NCI-H524 (cell line): Measurements from ENCODE around the gene MS4A15.

Experiments
- DNase-seq, 2 experiments: peaks; one replicate each; lab custom pipeline; 2025; lab: John Stamatoyannopoulos, UW

The MS4A15 gene

GRCh38 chr11:60777572-60777971 lies 20.9 kb downstream of the MS4A15 start:
- DNase-seq, result no peak

GRCh38 chr11:60780065-60780464 lies 23.4 kb downstream of the MS4A15 start:
- DNase-seq, result no peak

DNA sequence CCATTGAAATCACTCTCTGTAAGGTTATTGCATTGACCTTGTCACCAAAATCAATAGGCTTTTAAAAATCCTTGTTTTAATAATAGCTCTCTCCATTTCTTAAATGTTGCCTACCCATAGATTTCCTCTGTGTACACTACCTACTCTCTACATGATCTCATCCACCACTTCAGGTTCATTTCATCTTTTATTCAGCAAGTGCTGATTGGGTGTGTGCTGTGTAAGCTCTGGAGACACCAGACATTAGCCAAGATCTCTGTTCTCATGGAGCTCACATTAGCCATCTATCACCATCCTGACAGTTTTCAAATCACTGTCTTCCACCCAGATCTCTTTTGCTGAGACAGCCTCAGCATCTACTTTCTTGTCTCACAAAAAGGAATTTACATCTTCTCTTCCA lies 24.1 kb downstream of the MS4A15 start:
- no peak for DNase-seq

DNA sequence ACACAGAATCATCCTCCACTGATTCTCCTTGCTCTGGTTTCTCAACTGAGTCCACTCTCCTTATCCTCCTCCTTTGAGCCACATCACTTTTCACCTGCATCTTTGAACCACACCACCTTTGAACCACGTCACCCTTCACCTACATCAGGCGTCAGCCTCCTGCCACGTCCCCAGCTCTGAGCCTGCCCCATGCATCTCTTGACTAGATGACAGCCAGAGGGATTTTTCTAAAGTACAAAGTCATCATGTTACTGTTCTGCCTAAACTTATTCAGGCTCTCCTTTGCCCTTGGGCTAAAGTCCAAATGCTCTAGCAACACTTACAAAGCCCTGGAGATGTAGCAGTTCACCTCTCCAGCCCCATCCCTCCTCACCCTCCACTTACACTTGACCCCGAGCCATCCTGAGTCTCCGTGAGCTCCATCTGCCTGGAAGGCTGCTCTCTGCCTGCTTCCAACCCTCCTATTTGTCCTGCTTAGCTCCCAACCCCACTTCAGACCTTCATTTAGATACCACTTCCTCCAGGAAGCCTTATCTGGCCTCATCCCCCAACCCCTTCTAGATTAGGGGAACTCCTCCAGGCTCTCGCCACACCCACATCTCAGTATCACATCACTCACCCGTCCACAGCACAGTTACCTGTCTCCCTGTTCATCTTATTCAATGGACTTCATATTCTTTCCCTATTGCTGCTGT lies 24.8 kb downstream of the MS4A15 start:
- DNase-seq, result no peak

GRCh38 chr11:60781981-60782316 lies 25.3 kb downstream of the MS4A15 start:
- DNase-seq, result no peak

DNA sequence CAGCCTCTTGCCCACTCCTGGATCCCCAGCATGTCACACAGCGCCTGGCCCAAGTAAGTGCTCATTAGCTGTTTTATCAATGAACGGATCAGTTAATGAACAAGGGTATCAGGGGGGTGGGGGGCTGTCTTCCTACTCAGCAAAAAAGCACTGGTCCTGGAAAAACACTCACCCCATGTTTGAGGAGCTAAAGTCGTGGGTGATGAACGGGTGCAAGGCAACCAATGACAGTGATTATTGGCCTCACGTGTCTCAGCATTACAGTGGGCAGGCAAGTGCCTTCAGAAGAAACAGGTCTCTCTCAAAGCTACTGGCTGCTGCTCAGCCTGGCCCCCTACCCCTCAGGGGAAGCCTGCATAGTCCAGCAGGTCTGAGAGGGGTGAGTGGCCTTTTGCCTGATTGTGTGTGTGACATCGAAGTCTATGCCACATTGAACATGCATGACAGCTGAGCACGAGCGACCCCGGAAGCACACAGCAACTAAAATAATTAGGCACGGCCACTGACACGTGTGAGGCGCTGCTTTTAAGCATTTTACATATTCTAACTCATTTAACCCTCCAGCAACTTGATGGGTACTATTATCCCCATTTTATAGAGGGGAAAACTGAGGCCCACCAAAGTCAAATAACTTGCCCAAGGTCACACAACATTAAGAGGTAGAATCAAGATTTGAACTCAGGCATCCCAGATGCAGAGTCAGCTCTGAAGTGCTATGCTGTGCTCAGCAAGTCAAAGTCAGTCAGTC lies 25.9 kb downstream of the MS4A15 start:
- DNase-seq, result no peak

GRCh38 chr11:60783141-60783484 lies 26.4 kb downstream of the MS4A15 start:
- no peak for DNase-seq

DNA sequence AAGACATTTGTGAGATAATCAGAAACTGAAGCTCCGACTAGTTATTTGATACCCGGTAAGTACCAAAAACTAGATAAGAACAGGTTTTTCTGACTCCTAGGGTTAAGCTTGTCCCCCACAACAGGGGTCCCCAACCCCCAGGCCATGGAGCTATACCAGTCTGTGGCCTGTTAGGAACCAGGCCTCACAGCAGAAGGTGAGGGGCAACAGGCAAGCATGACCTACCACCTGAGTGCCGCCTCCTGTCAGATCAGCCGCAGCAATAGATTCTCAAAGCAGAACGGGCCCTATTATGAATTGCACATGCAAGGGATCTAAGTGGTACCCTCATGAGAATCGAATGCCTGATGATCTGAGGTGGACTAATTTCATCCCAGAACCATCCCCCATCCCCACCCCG lies 27.2 kb downstream of the MS4A15 start:
- DNase-seq, result no peak

DNA sequence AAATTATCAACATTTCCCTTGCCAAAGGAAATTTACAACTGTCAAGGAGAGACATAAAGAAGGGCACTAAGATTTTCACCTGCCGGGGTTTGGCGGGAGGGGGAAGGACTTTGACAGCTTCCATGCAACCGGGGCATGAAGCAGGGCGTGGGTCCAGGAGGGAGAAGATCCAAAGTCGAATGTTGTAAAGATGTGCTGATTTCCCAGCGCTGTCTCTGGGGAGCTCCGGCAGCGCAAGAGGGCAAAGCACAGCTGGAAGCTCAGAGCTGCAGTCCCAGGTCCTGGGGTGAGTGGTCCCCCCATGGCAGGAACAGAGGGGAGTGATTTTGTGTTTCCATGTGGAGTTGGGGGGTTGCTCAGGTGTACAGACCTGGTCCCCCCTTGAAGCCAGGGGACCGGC lies 28.5 kb downstream of the MS4A15 start, which contains the start of gene MS4A10:
TSS of gene MS4A10 (plus strand) at position 198 of the 400 bp plus-strand sequence. CDS start 5,003 bp downstream, outside the sequence.
- no peak for DNase-seq

- no peak for DNase-seq
Observed at GRCh38 chr11:60785806-60786361, 29.2 kb downstream of the MS4A15 start.

GRCh38 chr11:60786811-60787567 lies 30.3 kb downstream of the MS4A15 start:
- DNase-seq, result peak in 1 of 2 experiments; percentile 29

DNA sequence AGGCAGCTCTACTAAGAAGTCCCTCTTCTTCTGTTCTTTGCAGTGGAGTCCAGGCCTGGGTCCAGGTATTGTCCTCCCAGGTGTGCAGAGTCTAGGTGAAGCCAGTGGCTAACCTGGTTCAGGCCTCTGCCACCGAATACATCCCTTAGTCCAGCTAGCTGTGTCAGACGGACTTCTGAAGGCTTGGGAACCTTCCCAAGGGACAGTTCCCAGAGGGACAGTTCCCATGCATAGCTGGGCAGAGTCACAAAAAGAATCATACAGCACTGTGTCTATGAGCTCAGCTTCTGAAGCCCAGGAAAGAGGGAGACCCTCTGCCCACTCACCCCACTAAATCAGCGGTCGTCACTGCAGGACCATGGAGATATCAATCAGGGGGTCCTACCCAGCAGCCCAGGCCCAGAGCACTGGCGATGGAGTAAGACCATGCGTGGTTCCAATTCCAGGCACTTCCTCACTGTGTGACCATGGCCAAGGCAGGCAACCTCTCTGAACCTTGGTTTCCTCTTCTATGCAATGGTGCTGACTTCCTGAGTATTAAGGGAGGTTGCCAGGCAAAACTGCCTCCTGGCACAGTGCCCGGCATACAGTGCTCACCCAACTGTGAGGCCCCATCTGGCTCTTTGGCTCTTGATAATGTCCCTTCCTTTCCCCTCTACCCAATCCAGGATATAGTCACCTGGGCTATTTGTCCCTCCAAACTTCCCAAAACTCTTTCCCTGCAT lies 31.9 kb downstream of the MS4A15 start:
- peak; percentile 38 to 60 for DNase-seq

- DNase-seq, result no peak
Observed at GRCh38 chr11:60790726-60791125, 34.1 kb downstream of the MS4A15 start.

DNA sequence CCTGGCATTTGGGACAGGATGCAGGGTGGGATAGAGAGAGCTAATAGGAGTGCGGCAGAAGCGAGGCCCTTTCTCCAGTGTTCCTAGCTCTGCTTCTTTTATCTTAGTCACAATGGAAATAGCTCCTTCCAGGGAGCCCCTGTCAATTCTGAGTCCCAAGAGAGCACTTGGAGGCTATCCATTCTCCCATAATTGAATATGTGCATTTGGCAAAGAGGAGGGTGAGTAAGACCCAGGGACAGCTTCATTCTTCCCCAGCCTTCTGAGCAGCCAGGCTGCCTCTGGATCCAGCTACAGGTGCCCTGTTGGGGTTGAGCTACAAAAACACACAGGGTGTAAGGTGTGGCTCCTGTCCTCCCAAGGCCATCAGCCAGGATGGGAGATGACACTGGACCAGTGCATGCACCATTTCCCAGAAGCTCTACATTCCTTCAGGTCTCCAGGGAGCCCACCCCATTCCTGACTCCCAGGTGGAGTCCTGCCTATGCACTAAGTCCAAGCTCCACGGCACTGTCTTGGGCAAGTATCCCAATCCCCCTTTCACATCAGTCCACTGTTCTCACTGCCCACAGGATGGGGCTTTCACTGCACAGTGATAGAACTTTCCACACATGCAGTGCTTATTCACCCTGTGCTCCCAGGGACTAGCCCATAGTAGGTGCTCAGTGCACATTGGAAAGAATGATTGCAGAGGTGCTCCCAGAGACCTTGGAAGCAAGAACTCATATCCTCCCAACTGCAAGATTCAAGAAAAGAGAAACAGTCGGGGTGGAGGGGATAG lies 34.7 kb downstream of the MS4A15 start:
- DNase-seq, result no peak

GRCh38 chr11:60792521-60792920 lies 35.9 kb downstream of the MS4A15 start:
- no peak for DNase-seq

DNA sequence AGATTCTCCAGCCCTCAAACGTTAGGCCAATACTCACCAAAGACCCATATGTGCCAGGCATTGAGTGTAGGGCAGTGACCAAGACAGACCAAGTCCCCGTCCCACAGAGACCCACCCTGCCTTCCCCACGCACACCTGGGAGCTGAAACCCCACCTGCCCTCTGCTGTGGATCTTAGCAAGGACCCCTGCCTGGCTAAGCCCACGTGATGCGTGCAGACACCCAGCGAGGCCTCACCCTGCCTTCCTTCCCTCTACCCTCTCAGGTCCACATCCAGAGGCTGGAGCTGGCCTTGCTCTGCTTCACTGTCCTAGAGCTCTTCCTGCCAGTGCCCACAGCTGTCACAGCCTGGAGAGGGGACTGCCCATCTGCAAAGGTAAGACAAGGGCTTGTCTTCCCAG lies 38.6 kb downstream of the MS4A15 start:
- DNase-seq, result no peak

GRCh38 chr11:60797846-60798630 lies 41.4 kb downstream of the MS4A15 start:
- no peak for DNase-seq

DNA sequence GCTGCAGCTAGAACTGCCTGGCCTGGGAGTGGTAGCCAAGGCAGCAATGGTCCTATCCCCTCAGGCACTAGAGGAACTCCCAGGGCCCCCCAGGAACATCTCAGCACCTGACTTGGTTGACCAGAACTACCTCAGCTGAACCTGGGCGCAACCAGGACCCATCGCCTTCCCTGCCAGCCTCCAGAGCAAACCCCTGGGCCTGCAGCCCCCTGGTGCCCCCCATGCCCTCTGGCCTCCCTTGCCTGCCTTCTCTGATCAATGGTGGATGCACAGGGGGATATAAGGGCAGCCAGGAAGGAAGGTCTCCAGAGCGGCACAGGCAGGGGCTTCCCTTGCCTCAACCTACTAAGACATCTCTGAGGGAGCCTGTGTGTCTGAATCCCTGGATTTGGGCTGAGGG lies 42.0 kb downstream of the MS4A15 start:
- DNase-seq, result no peak

DNA sequence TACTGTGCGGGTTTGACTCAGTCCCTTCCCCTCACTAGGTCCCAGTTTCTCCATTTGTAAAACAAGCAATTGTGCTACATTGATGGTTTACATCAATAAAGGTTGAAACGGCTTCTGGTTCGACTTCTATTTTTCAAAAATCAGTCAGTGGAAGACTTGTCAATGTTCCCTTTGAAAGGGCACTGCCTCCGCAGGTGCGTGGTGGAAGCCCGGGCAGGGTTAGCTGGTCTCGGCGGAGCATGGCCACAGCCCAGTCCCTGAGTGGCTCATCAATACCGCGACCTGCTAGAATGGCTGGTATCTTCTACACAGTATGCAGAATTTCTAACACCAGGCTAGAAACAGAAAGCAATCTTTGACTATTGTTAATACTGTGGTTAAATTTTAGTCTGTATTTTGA lies 44.5 kb downstream of the MS4A15 start:
- no peak for DNase-seq

DNA sequence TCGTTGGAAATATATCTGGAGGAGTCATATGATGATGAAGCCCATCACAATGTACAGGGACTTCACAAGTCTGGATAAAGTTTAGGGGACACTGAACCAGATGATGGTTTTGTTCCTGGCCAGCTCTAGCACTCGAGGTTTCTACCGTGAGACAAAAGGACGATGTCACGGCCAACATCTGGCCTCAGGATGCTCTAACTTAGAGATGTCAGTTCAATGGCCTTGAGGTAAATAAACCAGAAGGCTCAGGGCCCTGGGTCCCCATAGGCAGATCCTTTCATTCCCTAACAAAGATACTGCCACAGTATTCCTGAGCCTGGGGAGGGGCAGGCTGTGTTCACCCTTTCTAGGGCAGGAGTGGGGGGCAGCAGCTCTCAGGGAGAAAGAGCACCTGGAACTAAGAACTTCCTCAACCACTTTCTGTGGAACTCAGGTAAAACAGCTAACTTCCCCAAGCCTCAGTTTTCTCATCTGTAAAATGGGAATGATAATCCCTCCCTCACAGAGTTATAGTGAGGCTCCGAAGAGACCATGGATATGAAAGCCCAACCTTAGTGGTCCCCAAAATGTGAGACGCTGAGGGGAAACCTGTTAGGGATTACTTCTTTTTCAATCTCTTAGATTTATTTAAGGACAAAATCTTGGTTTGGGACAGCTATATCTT lies 46.7 kb downstream of the MS4A15 start:
- DNase-seq, result no peak
